GM18907 (cell line): ENCODE data around the gene SMARCA4.

Experiments used
- ATAC-seq: cut with Tn5 transposase; IDR thresholded peaks from one replicate; pipeline ENCODE4 v1.9.1; 2021; ENCODE audit warnings: mild to moderate bottlenecking, moderate library complexity; ENCODE audit not compliant: unreplicated experiment

Gene SMARCA4

GRCh38 chr19:11007385-11007784 lies 46.6 kb downstream of the SMARCA4 start:
- ATAC-seq = no peak

GRCh38 chr19:11007962-11008532 lies 47.2 kb downstream of the SMARCA4 start:
- ATAC-seq = no peak

GRCh38 chr19:11010041-11010440 lies 49.2 kb downstream of the SMARCA4 start:
- no peak for ATAC-seq

- ATAC-seq = no peak
Observed at GRCh38 chr19:11012507-11012906, 51.7 kb downstream of the SMARCA4 start.

GRCh38 chr19:11013771-11014170 lies 52.9 kb downstream of the SMARCA4 start:
- no peak for ATAC-seq

GRCh38 chr19:11014403-11014911 lies 53.6 kb downstream of the SMARCA4 start:
- no peak for ATAC-seq

GRCh38 chr19:11016631-11017030 lies 55.8 kb downstream of the SMARCA4 start:
- ATAC-seq = no peak

GRCh38 chr19:11017275-11018035 lies 56.6 kb downstream of the SMARCA4 start:
- no peak for ATAC-seq

- ATAC-seq = no peak
Observed at GRCh38 chr19:11018179-11018578, 57.3 kb downstream of the SMARCA4 start.

GRCh38 chr19:11018763-11019162 lies 57.9 kb downstream of the SMARCA4 start:
- ATAC-seq = no peak

GRCh38 chr19:11019262-11019661 lies 58.4 kb downstream of the SMARCA4 start:
- no peak for ATAC-seq

GRCh38 chr19:11019824-11020223 lies 59.0 kb downstream of the SMARCA4 start:
- ATAC-seq = no peak

GRCh38 chr19:11020423-11020822 lies 59.6 kb downstream of the SMARCA4 start:
- ATAC-seq = no peak

GRCh38 chr19:11020982-11021759 lies 60.3 kb downstream of the SMARCA4 start:
- no peak for ATAC-seq

- ATAC-seq = no peak
Observed at GRCh38 chr19:11021760-11022144, 60.9 kb downstream of the SMARCA4 start.

GRCh38 chr19:11023016-11023415 lies 62.2 kb downstream of the SMARCA4 start:
- ATAC-seq = no peak

- ATAC-seq = no peak
Observed at GRCh38 chr19:11023710-11024109, 62.9 kb downstream of the SMARCA4 start.

- no peak for ATAC-seq
Observed at GRCh38 chr19:11024259-11024658, 63.4 kb downstream of the SMARCA4 start.

GRCh38 chr19:11025006-11025405 lies 64.2 kb downstream of the SMARCA4 start:
- no peak for ATAC-seq

- ATAC-seq = no peak
Observed at GRCh38 chr19:11025445-11025844, 64.6 kb downstream of the SMARCA4 start.

GRCh38 chr19:11025997-11026396 lies 65.2 kb downstream of the SMARCA4 start:
- ATAC-seq = no peak

- ATAC-seq = no peak
Observed at GRCh38 chr19:11027381-11027780, 66.6 kb downstream of the SMARCA4 start.
